NCI-H187 (cell line): ENCODE measurements around the gene MRPS18B.
"Not testable (repeated sequence)": the region's sequence is repeated elsewhere in the genome, so short reads cannot be mapped to it uniquely, and the experiment has no call there.

ENCODE experiments used
- DNase-seq, 2 experiments: peaks; one replicate each; lab custom pipeline; 2025; lab: John Stamatoyannopoulos, UW

MRPS18B gene

DNA sequence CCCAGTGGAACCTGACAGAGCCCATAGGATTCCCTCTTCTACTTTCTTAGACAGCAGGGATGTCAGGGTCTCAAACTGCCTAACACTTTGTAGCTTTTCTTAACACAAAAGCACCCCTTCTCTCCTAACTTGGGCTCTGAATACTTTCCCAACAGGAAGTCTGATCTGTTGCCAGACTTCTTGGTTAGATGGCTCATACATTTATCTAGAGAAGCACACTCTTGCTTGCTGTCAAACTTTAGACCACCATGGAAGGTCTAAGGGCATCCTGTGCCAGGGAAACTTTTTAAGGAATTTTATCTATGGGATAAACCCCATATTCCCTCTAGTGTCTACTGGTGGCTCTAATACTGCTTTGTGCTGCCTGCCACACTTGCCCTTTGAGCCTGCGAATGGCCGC lies 26.0 kb downstream of the MRPS18B start:
- no peak for DNase-seq

DNA sequence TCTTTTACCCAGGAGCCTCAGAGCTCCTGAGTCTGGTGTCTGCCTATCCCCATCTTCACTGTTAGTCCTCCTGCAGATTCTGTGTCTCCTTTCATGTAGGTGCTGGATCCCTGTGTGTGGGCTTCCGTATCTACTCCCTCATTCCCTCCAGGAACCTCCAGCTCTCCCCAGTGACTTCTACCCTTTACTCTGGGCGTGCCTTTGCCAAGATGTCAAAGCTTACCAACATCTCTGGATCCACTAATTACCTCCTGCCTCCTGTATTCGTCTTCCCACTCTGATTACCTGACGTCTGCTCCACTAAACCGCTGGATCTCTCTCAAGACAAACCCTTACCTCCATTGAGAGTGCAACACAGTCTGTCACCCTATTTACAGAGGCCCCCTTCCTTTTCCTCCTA lies 27.1 kb downstream of the MRPS18B start:
- no peak for DNase-seq

DNA sequence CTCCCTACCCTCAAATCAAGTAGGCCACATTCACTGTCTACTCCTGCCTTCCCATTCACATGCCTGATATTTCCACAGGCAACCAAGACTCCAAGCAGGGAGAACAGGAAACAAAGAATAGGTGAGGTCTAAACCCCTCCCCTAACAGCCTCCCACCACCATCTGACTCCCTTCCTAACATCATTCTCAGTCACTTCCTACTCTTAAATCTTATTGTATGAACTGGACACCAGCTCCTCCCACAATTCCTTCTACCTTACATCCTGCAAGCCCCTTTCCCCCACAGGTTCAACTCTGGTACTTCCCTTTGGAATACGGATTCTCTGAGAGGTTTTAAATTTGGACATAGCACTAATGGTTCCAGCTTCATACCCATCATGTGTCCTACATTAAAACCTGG lies 28.3 kb downstream of the MRPS18B start:
- DNase-seq, result no peak

DNA sequence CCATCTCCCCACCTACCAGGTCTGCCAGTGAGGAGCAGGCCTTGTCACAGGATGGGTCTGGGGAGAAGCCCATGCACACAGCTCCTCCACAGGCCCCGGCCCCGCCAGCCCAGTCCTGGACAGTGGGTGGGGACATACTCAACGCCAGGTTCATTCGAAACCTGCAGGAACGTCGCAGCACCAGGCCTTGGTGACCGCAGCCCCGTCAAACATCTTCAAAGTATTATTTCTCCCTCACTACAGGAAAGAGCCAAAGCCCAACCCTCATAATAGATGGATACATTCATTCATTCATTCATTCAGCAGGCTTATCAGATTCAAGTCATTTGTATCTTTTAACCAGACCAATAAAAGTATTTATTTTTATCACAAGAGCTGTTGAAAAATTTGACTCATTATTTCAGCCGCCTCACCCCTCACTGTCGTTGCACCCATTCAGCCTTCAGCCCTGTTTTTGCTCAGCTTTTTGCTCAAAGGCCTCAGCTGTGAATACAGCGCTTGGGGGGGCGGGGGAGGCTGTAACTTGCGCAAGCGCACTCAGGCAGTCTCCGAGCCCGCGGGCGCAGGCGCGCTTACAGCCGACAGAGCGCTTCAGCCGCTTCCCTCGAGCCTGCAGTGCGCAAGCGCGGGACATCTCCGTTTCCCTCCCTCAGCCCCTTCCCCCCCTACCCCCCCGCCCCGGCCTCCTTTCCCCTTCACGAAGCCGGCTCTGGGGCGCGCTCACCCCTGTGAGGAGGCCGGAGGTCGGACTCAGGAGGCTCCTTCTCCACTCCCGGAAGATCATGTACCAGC lies 29.0 kb downstream of the MRPS18B start, which contains the start of gene C6orf136:
TSS of gene C6orf136 (plus strand) at position 684 of the 792 bp plus-strand sequence. CDS start at position 783, 99 bp downstream.
- peak; percentile 72 to 86 for DNase-seq

GRCh38 chr6:30647242-30648116 lies 29.8 kb downstream of the MRPS18B start:
- DNase-seq, result peak; percentile 53 to 57

GRCh38 chr6:30651143-30651542 lies 33.5 kb downstream of the MRPS18B start:
- no peak for DNase-seq

DNA sequence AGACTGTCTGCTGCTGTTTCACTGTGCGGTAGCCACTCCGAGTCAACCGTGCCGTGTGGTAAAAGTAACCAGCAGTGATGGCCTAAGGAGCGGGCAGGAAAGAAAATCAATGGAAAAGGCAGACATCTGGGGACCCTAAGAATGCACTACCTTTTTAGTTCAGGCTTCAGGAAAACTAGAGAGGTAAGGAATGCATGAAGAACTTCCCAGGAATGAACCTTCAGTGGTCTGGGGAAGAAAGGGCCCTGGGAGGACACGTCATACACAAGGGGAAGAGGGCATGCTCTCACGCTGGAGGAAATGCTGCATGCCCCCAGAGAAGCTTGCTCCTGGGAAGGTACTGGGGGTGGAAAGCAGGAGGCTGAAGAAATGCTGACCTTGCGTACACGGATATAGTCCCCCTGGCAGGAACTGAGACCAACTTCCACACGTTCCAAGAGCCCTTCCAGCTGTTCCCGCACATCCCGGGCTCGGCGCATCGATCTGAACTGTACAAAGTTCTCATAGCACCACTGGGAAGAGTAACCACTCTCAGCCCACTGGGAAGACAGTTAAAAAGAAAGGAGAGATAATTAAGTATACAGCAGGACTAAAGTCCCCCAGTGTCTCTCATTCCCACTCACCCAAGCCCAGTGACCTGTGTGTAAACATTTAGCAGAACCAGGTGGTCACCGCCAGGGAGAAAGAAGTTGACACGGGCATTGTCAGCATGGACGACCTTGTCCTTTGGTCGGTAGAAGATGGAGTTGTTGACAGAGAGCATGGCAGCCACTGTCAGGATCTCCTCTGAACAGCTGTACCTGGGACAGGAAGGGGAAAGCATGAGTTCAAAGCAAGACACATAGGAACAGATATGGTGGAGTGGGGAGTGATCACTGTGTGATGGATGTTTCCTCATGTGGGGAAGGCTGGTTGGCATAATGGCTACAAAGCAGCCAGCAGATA lies 37.4 kb downstream of the MRPS18B start:
- DNase-seq, result no peak

DNA sequence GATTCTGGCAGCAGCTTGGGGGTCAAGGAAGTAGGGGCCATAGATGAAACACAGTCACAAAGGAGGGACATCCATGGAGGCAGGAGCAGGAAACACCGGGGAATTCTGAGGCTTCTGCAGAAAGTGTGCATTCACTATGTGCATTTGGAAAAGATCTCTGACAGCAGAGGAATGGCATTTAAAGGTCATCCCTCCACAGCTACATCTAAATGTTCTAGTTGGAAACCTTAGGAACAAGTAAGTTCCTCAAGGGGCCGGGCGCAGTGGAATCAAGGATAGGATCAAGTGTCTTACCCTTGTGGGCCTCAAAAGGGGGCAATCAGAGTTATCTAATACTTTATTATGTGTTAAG lies 38.1 kb downstream of the MRPS18B start:
- DNase-seq, result no peak

GRCh38 chr6:30656513-30656912 lies 38.9 kb downstream of the MRPS18B start:
- DNase-seq, result no peak

GRCh38 chr6:30657454-30657853 lies 39.8 kb downstream of the MRPS18B start:
- DNase-seq, result no peak

DNA sequence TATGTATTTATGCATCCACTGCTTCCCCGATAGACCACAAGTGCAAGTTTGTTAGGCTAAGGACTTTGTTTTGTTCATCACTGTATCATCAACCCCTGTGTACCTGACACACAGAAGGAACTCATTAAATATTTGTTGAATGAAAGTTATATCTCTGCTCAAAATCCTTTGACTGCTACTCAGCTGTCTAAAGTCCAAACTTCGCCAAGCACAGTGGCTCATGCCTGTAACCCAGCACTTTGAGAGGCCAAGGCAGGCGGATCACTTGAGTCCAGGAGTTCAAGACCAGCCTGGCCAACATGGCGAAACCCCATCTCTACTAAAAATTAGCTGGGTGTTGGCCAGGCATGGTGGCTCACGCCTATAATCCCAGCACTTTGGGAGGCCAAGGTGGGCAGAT lies 40.3 kb downstream of the MRPS18B start:
- DNase-seq, result not testable (repeated sequence)

DNA sequence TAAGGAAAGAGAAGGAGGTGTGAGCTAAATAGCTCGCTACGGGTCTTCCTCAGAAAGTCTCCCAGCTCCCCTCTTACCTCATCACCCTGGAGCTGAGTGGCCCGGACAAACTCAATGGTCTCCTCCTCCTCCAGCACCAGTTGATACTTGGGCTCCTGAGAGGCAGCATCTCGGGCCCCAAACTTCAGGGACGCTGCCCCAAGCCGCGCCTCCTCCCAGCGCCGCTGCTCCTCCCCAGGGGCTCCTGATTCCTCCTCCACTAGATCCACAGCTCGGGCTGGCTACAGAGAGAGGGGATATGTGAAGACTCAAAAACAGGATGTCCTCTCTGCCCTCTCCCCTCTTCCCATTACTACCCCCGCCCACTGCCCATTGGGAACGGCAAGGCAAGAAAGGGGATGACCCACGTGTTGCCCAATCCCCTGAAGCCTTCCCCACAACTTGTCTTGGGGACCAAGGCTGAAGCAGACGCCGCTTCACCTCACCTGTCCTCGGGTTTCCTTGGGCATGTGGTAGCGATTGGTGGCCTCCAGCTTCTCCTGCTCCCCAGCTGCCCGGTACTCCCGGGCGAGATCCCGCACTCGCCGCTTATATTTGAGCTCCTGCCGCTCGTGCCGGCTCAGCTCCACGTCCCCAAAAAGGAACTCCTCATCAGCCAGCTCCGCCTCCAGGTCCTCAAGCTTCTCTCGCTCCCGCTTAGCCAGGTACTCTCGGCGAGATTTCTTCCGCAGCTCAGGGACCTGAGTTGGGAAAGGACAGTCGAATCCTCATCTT lies 47.5 kb downstream of the MRPS18B start:
- no peak for DNase-seq

- not testable (repeated sequence) for DNase-seq
Measured at GRCh38 chr6:30666300-30666699, 48.7 kb downstream of the MRPS18B start.

GRCh38 chr6:30670760-30671527 lies 53.3 kb downstream of the MRPS18B start:
- no peak for DNase-seq

GRCh38 chr6:30672445-30673253 lies 55.0 kb downstream of the MRPS18B start, which contains the start of gene DHX16:
TSS of gene DHX16 (minus strand) at chr6:30673006. CDS start at chr6:30672841, 165 bp downstream.
- peak; percentile 63 to 79 for DNase-seq
